Endothelial cell of umbilical vein (primary cell): ENCODE results near the gene ABHD11. TPM values are rescaled to one million over a fixed set of nuclear protein-coding genes. Genes with fewer than 3 reads are reported as not detected.

ENCODE experiments used
- BruUV-seq: library from RNA; stranded (reverse); fragments of 400-500 nt; replicated peaks from 2 replicates; lab custom pipeline; 2021; lab: Mats Ljungman, UMichigan
- CTCF ChIA-PET: fragments of 300-600, 350-600 bp; sonication (Branson Sonifier 250); formaldehyde crosslinking; loops from one replicate; lab custom pipeline; 2021; ENCODE audit warnings: antibody characterized with exemption, inconsistent platforms; lab: Charles Lee
- POLR2A ChIA-PET: fragments of 300-600, 350-600 bp; sonication (Branson Sonifier 250); formaldehyde crosslinking; loops from one replicate; lab custom pipeline; 2021; ENCODE audit warnings: antibody characterized with exemption, inconsistent platforms; lab: Charles Lee
- DNase-seq: peaks from one replicate; pipeline ENCODE4 v3.0.0-alpha.2; 2011; ENCODE audit warnings: low read depth, low spot score
- FAIRE-seq: peaks from 2 replicates; lab custom pipeline; 2011; peaks lifted over from hg19 to GRCh38; lab: Jason Lieb, UNC
- H2AFZ ChIP-seq: 2 replicates; pipeline ENCODE4 v1.6.0; 2012; ENCODE audit warnings: low read depth, low read length, control low read depth, inconsistent platforms
- H3K27ac ChIP-seq: 2 replicates; pipeline ENCODE4 v1.5.1; 2011; ENCODE audit warnings: low read depth, mild to moderate bottlenecking, control low read depth, low read length, moderate library complexity; ENCODE audit not compliant: insufficient read depth
- H3K27me3 ChIP-seq, 2 experiments: 2 replicates each; pipeline versions ENCODE4 v1.6.0 to v1.6.1; 2011; ENCODE audit warnings: low read length in 2 of 2, mixed read lengths in 1 of 2; ENCODE audit not compliant: control insufficient read depth in 2 of 2, insufficient read depth in 2 of 2
- H3K36me3 ChIP-seq, 2 experiments: 2 replicates in 1 of 2; 3 replicates in 1 of 2; pipeline ENCODE4 v1.5.1; 2011; ENCODE audit warnings: low read length in 2 of 2, mild to moderate bottlenecking in 1 of 2, moderate library complexity in 1 of 2; ENCODE audit not compliant: control insufficient read depth in 2 of 2, insufficient read depth in 2 of 2; ENCODE audit errors: extremely low read depth in 1 of 2
- H3K4me1 ChIP-seq: 3 replicates; pipeline ENCODE4 v1.5.1; 2011; ENCODE audit warnings: mild to moderate bottlenecking, low read length; ENCODE audit not compliant: control insufficient read depth, insufficient read depth; ENCODE audit errors: extremely low read depth
- H3K4me2 ChIP-seq: 2 replicates; pipeline ENCODE4 v1.6.1; 2011; ENCODE audit warnings: low read length, control low read depth, mixed read lengths; ENCODE audit not compliant: insufficient read depth
- H3K4me3 ChIP-seq, 3 experiments: fragments of 200-600 bp in 1 of 3; sonication (generic), shearing (Covaris generic) in 1 of 3; replicated peaks in 1 of 3; 2 replicates each; pipeline ENCODE4 v1.5.1; 2011 to 2016; ENCODE audit warnings: control low read depth in 3 of 3, low read length in 3 of 3, mild to moderate bottlenecking in 2 of 3, inconsistent platforms in 1 of 3, low read depth in 1 of 3, moderate library complexity in 1 of 3; ENCODE audit not compliant: insufficient read depth in 1 of 3
- H3K79me2 ChIP-seq: 2 replicates; pipeline ENCODE4 v1.6.0; 2012; ENCODE audit warnings: low read length, inconsistent platforms; ENCODE audit not compliant: control insufficient read depth, insufficient read depth
- H3K9ac ChIP-seq: replicated peaks from 2 replicates; pipeline ENCODE3; 2011; ENCODE audit warnings: low read length, control low read depth; ENCODE audit not compliant: insufficient read depth; ENCODE audit errors: extremely low read depth
- H3K9me1 ChIP-seq: replicated peaks from 3 replicates; pipeline ENCODE4 v1.6.0; 2011; ENCODE audit warnings: mild to moderate bottlenecking, low read length; ENCODE audit not compliant: control insufficient read depth, insufficient read depth; ENCODE audit errors: extremely low read depth
- H3K9me3 ChIP-seq: replicated peaks from 2 replicates; pipeline ENCODE4 v1.5.1; 2012; ENCODE audit warnings: low read length, inconsistent platforms; ENCODE audit not compliant: control insufficient read depth, insufficient read depth
- H4K20me1 ChIP-seq: replicated peaks from 2 replicates; pipeline ENCODE3; 2011; ENCODE audit warnings: mild to moderate bottlenecking, low read length; ENCODE audit not compliant: control insufficient read depth, insufficient read depth; ENCODE audit errors: extremely low read depth
- EZH2 ChIP-seq: IDR thresholded peaks from 2 replicates; pipeline ENCODE4 v1.6.1; 2012; ENCODE audit warnings: borderline replicate concordance, low read depth, mild to moderate bottlenecking, moderate library complexity, low read length, inconsistent platforms; ENCODE audit not compliant: severe bottlenecking
- FOS ChIP-seq: IDR thresholded peaks from 2 replicates; pipeline ENCODE4 v1.6.1; 2011; ENCODE audit warnings: mild to moderate bottlenecking, low read length, moderate library complexity, borderline replicate concordance; ENCODE audit not compliant: insufficient read depth
- GATA2 ChIP-seq: IDR thresholded peaks from 2 replicates; pipeline ENCODE4 v1.7.0; 2011; ENCODE audit warnings: low read depth, mild to moderate bottlenecking, moderate library complexity, mixed read lengths, low read length; ENCODE audit not compliant: insufficient read length, insufficient read depth
- JUN ChIP-seq: IDR thresholded peaks from 2 replicates; pipeline ENCODE4 v1.6.1; 2011; ENCODE audit warnings: borderline replicate concordance, low read depth; ENCODE audit not compliant: insufficient read length, insufficient read depth
- POLR2A ChIP-seq: IDR thresholded peaks from 2 replicates; pipeline ENCODE4 v1.6.1; 2012; ENCODE audit warnings: low read depth, mild to moderate bottlenecking, control low read depth, low read length
- POLR2AphosphoS5 ChIP-seq: IDR thresholded peaks from 2 replicates; pipeline ENCODE4 v1.6.1; 2012; ENCODE audit warnings: low read depth, mild to moderate bottlenecking, control low read depth, low read length, moderate library complexity; ENCODE audit not compliant: insufficient read depth
- dilution Hi-C: fragments of 300-500 bp; cut with MboI; formaldehyde crosslinking; loops from one replicate; pipeline ENCODE4 v1.15.0; 2019; ENCODE audit warnings: low sequenced_read_pairs; ENCODE audit not compliant: extremely low pct_ligation_motif_present
- intact Hi-C: fragments of 100-400 bp; cut with micrococcal nuclease; formaldehyde crosslinking; loops from one replicate; pipeline ENCODE4 v1.10.0; 2022
- polyA plus RNA-seq, 4 experiments: library from polyadenylated mRNA; depleted of rRNA in 3 of 4; stranded (reverse) in 3 of 4; unstranded in 1 of 4; fragments of >200 nt; gene quantifications; 2 replicates each; pipeline versions ENCODE4 v1.2.1 to v1.2.3, GENCODE V29; 2011 to 2012; ENCODE audit warnings: missing spikeins in 1 of 4
- total RNA-seq: library from RNA; stranded (reverse); gene quantifications from 2 replicates; pipeline ENCODE4 v1.2.3, GENCODE V29; 2021

ABHD11 gene
- total and polyA plus RNA-seq, 2 donors (not counting 3 experiments of a cell fraction or from before 2014, with no cell fraction given) = 13.3 to 18.4 TPM

- peaks cover 2 to 5% of the 10 kb centered on the region in 2 experiments for H3K27me3 ChIP-seq
- H3K79me2 ChIP-seq = no peaks in the 10 kb centered on the region
- BruUV-seq = no TSS peak
- FAIRE-seq (no peak), DNase-seq (no peak)
- ChIA-PET CTCF (interaction anchor here (1.0 kb wide), 1 partner anchor 80 kb away, joined by 4 read pairs; no protein-coding TSS in a partner anchor), POLR2A (no interaction called here)
- intact Hi-C loops (loop anchor here (1.0 kb wide), 1 partner anchor 76 kb away; no protein-coding TSS in a partner anchor), dilution Hi-C loops (no loop called here)
- no peaks in the 10 kb centered on the region for H3K9me1 ChIP-seq
- H3K4me2 ChIP-seq = no peak overlapping the region
- H4K20me1 ChIP-seq = no peaks in the 10 kb centered on the region
- no peaks in the 10 kb centered on the region for H3K9me3 ChIP-seq
- TF ChIP-seq POLR2A (no peak), FOS (peak; percentile 33), GATA2 (no peak), POLR2AphosphoS5 (no peak)
- H2AFZ ChIP-seq = no peak overlapping the region
- H3K9ac ChIP-seq = no peak overlapping the region
- no peak overlapping the region for H3K27ac ChIP-seq
- no peak overlapping the region for H3K4me3 ChIP-seq
- H3K36me3 ChIP-seq = no peaks in the 10 kb centered on the region
- H3K4me1 ChIP-seq = peaks cover 34% of the 10 kb centered on the region
Measured at GRCh38 chr7:73774923-73775322, 36.3 kb upstream of the ABHD11 start.

GRCh38 chr7:73773700-73774517 lies 35.3 kb upstream of the ABHD11 start:
- ChIA-PET POLR2A (interaction anchor here (0.9 kb wide), 1 partner anchor 68 kb away, joined by 3 read pairs; no protein-coding TSS in a partner anchor), CTCF (interaction anchor here (1.0 to 1.5 kb wide), 3 partner anchors 35 to 81 kb away, joined by 3 to 6 read pairs (median 4); partner anchors contain the start of gene ABHD11)
- Histone ChIP-seq H3K9me3 (no peaks in the 10 kb centered on the region), H4K20me1 (no peaks in the 10 kb centered on the region), H3K4me2 (peak overlapping the region; percentile 56), H3K9me1 (no peaks in the 10 kb centered on the region), H3K27ac (peak overlapping the region; percentile 66), H3K79me2 (no peaks in the 10 kb centered on the region), H3K4me1 (peaks cover 28% of the 10 kb centered on the region), H3K27me3 (peaks cover 2 to 5% of the 10 kb centered on the region in 2 experiments), H3K36me3 (no peaks in the 10 kb centered on the region), H3K9ac (no peak overlapping the region), H3K4me3 (peak overlapping the region in 1 of 3 experiments; percentile 5), H2AFZ (peak overlapping the region; percentile 17)
- TSS peak; percentile 95 for BruUV-seq
- intact Hi-C loops = loop anchor here (1.0 kb wide), 1 partner anchor 77 kb away; no protein-coding TSS in a partner anchor
- dilution Hi-C loops = no loop called here
- peak; percentile 85 for TF ChIP-seq FOS
- TF ChIP-seq JUN = peak; percentile 89
- TF ChIP-seq POLR2AphosphoS5 = peak; percentile 83
- TF ChIP-seq EZH2 = no peak
- no peak for TF ChIP-seq GATA2
- FAIRE-seq (peak; percentile 93), DNase-seq (peak; percentile 91)
